Mucosa of descending colon (tissue), 3 donors: ENCODE results near the gene GABRR2. TPM values are rescaled to one million over a fixed set of nuclear protein-coding genes. Genes with fewer than 3 reads are reported as not detected.

Source experiments
- ATAC-seq: fragments of 200-7000 bp; cut with Tn5 transposase; one replicate; pipeline ENCODE4 v1.9.1; 2020; ENCODE audit warnings: mild to moderate bottlenecking, moderate library complexity
- DNase-seq, 3 donors: peaks; one replicate each; pipeline ENCODE4 v3.0.0-alpha.2; 2020
- H3K36me3 ChIP-seq: fragments of 200-600 bp; one replicate; pipeline ENCODE4 v1.8.0; 2021; ENCODE audit warnings: low read depth, mild to moderate bottlenecking
- H3K4me1 ChIP-seq: fragments of 200-600 bp; one replicate; pipeline ENCODE4 v1.8.0; 2021; ENCODE audit warnings: low read depth, mild to moderate bottlenecking
- H3K4me3 ChIP-seq: fragments of 200-600 bp; one replicate; pipeline ENCODE4 v1.8.0; 2021; ENCODE audit warnings: mild to moderate bottlenecking
- H3K9me3 ChIP-seq: fragments of 200-600 bp; one replicate; pipeline ENCODE4 v1.8.0; 2021; ENCODE audit warnings: mild to moderate bottlenecking
- CTCF ChIP-seq: fragments of 200-600 bp; IDR thresholded peaks from one replicate; pipeline ENCODE4 v1.8.0; 2022; ENCODE audit warnings: antibody characterized with exemption, mild to moderate bottlenecking
- intact Hi-C, 2 donors: fragments of 100-400 bp; cut with DNase I in 1 of 2; cut with micrococcal nuclease in 1 of 2; formaldehyde crosslinking; loops; one replicate each; pipeline versions ENCODE4 v1.11.0 to v1.11.1; 2022; cut with DNase I, micrococcal nuclease
- total RNA-seq, 3 donors: library from RNA; stranded (reverse); fragmentation: NEBNext Ultra II Directional in 2 of 3; extraction: Animal tissue kit (Norgen Biotek cat#: 25700) in 2 of 3; gene quantifications; one replicate each; pipeline versions ENCODE4 v1.2.1 to v1.2.4, GENCODE V29; 2021 to 2023
- donor health status: DM: no; HTN: no; CAD: no; lungs with moderate emphysema.
- donor health status: DM: no; HTN: no; CAD: no.
- donor health status: DM: no; HTN: yes; CAD: no.

Gene GABRR2
- total RNA-seq, 3 donors from 2014 or later, result 0.63 to 2.4 (median 0.72) TPM

GRCh38 chr6:89215391-89215790, 99.7 kb downstream of the GABRR2 start:
- no peaks in the 10 kb centered on the region for H3K9me3 ChIP-seq
- no peak overlapping the region for H3K4me3 ChIP-seq
- ATAC-seq, result no peak
- DNase-seq, result no peak
- no peaks in the 10 kb centered on the region for H3K36me3 ChIP-seq
- TF ChIP-seq CTCF, result no peak
- intact Hi-C loops, result no loop called here
- H3K4me1 ChIP-seq, result no peaks in the 10 kb centered on the region

- no peak for TF ChIP-seq CTCF
- Histone ChIP-seq H3K9me3 (no peaks in the 10 kb centered on the region), H3K4me3 (no peak overlapping the region), H3K4me1 (no peaks in the 10 kb centered on the region), H3K36me3 (no peaks in the 10 kb centered on the region)
- ATAC-seq (no peak), DNase-seq (no peak)
- intact Hi-C loops, result no loop called here
Observed at GRCh38 chr6:89214197-89214596, 100.9 kb downstream of the GABRR2 start.

GRCh38 chr6:89212472-89212871, 102.6 kb downstream of the GABRR2 start:
- DNase-seq, result no peak
- no peaks in the 10 kb centered on the region for H3K9me3 ChIP-seq
- TF ChIP-seq CTCF, result no peak
- no peak for ATAC-seq
- no peak overlapping the region for H3K4me3 ChIP-seq
- H3K4me1 ChIP-seq, result no peaks in the 10 kb centered on the region
- intact Hi-C loops, result no loop called here
- H3K36me3 ChIP-seq, result no peaks in the 10 kb centered on the region

GRCh38 chr6:89209457-89209856, 105.6 kb downstream of the GABRR2 start:
- no peaks in the 10 kb centered on the region for H3K36me3 ChIP-seq
- no peak overlapping the region for H3K4me3 ChIP-seq
- no peaks in the 10 kb centered on the region for H3K9me3 ChIP-seq
- intact Hi-C loops, result no loop called here
- H3K4me1 ChIP-seq, result no peaks in the 10 kb centered on the region
- ATAC-seq (no peak), DNase-seq (no peak)
- TF ChIP-seq CTCF, result no peak

- no peak for TF ChIP-seq CTCF
- no peak overlapping the region for H3K4me3 ChIP-seq
- DNase-seq (no peak), ATAC-seq (no peak)
- intact Hi-C loops, result no loop called here
- H3K36me3 ChIP-seq, result no peaks in the 10 kb centered on the region
- H3K4me1 ChIP-seq, result no peaks in the 10 kb centered on the region
- no peaks in the 10 kb centered on the region for H3K9me3 ChIP-seq
Observed at GRCh38 chr6:89208551-89208950, 106.5 kb downstream of the GABRR2 start.

Other genes starting within 250 kb of the GABRR2 start
- 100 to 1,000 TPM in 2 of 3 donors, 10 to 100 TPM in 1; 99.9 to 261 (median 102) TPM for gene PNRC1, start 234.5 kb downstream of the GABRR2 start, total RNA-seq
- under 1 TPM in 2 of 3 donors, not detected in 1; 0.12 to 0.51 TPM for gene SRSF12, start 197.2 kb downstream of the GABRR2 start, total RNA-seq
- gene PM20D2, start 169.2 kb downstream of the GABRR2 start, total RNA-seq, result 10 to 100 TPM in 2 of 3 donors, 1 to 10 TPM in 1; 9.4 to 17.6 (median 13.8) TPM
- gene GABRR1, start 97.9 kb downstream of the GABRR2 start, total RNA-seq, result not detected
- gene UBE2J1, start 37.4 kb upstream of the GABRR2 start, total RNA-seq, result 10 to 100 TPM; 40.0 to 50.2 (median 42.2) TPM
- gene RRAGD, start 97.0 kb upstream of the GABRR2 start, total RNA-seq, result 10 to 100 TPM in 1 of 3 donors, 1 to 10 TPM in 2; 3.2 to 17.6 (median 4.0) TPM
- 10 to 100 TPM in 1 of 3 donors, 1 to 10 TPM in 2; 1.8 to 10.9 (median 2.8) TPM for gene ANKRD6, start 117.9 kb upstream of the GABRR2 start, total RNA-seq